GM23338 (cell line): ENCODE data around the gene CACNG8. TPM values are rescaled to one million over a fixed set of nuclear protein-coding genes. Genes with fewer than 3 reads are reported as not detected.

ENCODE experiments used
- CREB1 ChIP-seq: fragments of 250-450 bp; sonication (Bioruptor Pico); IDR thresholded peaks from 2 replicates; pipeline ENCODE4 v1.5.0; 2020; ENCODE audit warnings: low read depth, mild to moderate bottlenecking, moderate library complexity
- EZH2 ChIP-seq: fragments of 200-600 bp; sonication (generic); IDR thresholded peaks from one replicate; pipeline ENCODE4 v1.8.0; 2017; ENCODE audit warnings: antibody characterized with exemption, mild to moderate bottlenecking, low read depth; ENCODE audit not compliant: unreplicated experiment
- EZH2phosphoT487 ChIP-seq: fragments of 200-600 bp; sonication (generic); IDR thresholded peaks from one replicate; pipeline ENCODE4 v1.8.1; 2018; ENCODE audit warnings: antibody characterized with exemption; ENCODE audit not compliant: unreplicated experiment
- JUNB ChIP-seq: IDR thresholded peaks from one replicate; pipeline ENCODE4 v1.6.1; 2016; ENCODE audit warnings: antibody characterized with exemption; ENCODE audit not compliant: unreplicated experiment
- NANOG ChIP-seq: IDR thresholded peaks from 2 replicates; pipeline ENCODE4 v1.6.1; 2016; ENCODE audit warnings: antibody characterized with exemption, borderline replicate concordance
- POLR2AphosphoS5 ChIP-seq: IDR thresholded peaks from 2 replicates; pipeline ENCODE4 v1.6.1; 2016; ENCODE audit warnings: antibody characterized with exemption, low read depth
- STAT1 ChIP-seq: IDR thresholded peaks from one replicate; pipeline ENCODE4 v1.6.1; 2016; ENCODE audit warnings: antibody characterized with exemption; ENCODE audit not compliant: unreplicated experiment
- ZNF114 ChIP-seq: fragments of 250-450 bp; sonication (Bioruptor Pico); IDR thresholded peaks from 2 replicates; pipeline ENCODE4 v1.5.0; 2020; ENCODE audit warnings: mild to moderate bottlenecking, moderate library complexity
- ZNF331 ChIP-seq: fragments of 250-450 bp; sonication (Bioruptor Pico); IDR thresholded peaks from 2 replicates; pipeline ENCODE4 v1.5.0; 2020; ENCODE audit warnings: low read depth, mild to moderate bottlenecking, moderate library complexity
- polyA plus RNA-seq: library from polyadenylated mRNA; unstranded; fragments of >200 nt; fragmentation: Nextera tagmentation; extraction: Ambion mirVana; gene quantifications from 2 replicates; pipeline ENCODE4 v1.2.1, GENCODE V29; 2016
- total RNA-seq: library from RNA; depleted of rRNA; stranded (reverse); fragments of >200 nt; shearing (Covaris generic); gene quantifications from 2 replicates; pipeline ENCODE4 v1.2.3, GENCODE V29; 2014
- TF ChIP-seq, protein P1 (sequence below): fragments of 250-450 bp; sonication (Bioruptor Pico); IDR thresholded peaks from 2 replicates; pipeline ENCODE4 v1.5.0; 2020; ENCODE audit warnings: mild to moderate bottlenecking, moderate library complexity
- TF ChIP-seq, protein P2 (sequence below), 2 experiments: fragments of 200-600 bp in 1 of 2; sonication (generic) in 1 of 2; conservative IDR thresholded peaks; 2 replicates each; pipeline versions ENCODE4 v1.5.1 to v1.6.1; 2016 to 2017; ENCODE audit warnings: antibody characterized with exemption in 2 of 2, low read depth in 2 of 2, mild to moderate bottlenecking in 2 of 2, moderate library complexity in 1 of 2
- TF ChIP-seq, protein P3 (sequence below): IDR thresholded peaks from 2 replicates; pipeline ENCODE4 v1.6.1; 2016; ENCODE audit warnings: antibody characterized with exemption

The CACNG8 gene
- total and polyA plus RNA-seq, 2 experiments from 2014 or later: 2.2 to 3.9 TPM

DNA sequence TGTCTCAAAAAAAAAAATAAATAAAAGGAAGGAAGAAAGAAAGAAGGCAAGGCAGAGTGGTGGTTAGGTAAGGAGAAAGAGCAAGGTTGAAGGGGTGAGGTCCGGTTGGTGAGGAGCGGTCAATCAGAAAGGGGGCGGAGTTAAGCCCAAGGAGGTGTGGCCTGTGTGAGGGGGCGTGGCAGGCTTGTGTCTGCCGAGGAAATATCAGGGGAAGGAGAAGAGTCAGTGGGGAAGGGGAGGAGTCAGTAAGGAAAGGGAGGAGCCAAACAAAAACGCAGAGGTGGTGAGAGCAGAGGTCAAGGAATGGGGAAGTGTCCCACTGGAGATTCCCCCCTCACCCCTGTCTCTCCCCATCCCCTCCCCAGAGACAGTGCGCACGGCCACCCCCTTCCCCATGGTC is 47.7 kb upstream of the CACNG8 start (continued):
- TF ChIP-seq, protein P1, sequence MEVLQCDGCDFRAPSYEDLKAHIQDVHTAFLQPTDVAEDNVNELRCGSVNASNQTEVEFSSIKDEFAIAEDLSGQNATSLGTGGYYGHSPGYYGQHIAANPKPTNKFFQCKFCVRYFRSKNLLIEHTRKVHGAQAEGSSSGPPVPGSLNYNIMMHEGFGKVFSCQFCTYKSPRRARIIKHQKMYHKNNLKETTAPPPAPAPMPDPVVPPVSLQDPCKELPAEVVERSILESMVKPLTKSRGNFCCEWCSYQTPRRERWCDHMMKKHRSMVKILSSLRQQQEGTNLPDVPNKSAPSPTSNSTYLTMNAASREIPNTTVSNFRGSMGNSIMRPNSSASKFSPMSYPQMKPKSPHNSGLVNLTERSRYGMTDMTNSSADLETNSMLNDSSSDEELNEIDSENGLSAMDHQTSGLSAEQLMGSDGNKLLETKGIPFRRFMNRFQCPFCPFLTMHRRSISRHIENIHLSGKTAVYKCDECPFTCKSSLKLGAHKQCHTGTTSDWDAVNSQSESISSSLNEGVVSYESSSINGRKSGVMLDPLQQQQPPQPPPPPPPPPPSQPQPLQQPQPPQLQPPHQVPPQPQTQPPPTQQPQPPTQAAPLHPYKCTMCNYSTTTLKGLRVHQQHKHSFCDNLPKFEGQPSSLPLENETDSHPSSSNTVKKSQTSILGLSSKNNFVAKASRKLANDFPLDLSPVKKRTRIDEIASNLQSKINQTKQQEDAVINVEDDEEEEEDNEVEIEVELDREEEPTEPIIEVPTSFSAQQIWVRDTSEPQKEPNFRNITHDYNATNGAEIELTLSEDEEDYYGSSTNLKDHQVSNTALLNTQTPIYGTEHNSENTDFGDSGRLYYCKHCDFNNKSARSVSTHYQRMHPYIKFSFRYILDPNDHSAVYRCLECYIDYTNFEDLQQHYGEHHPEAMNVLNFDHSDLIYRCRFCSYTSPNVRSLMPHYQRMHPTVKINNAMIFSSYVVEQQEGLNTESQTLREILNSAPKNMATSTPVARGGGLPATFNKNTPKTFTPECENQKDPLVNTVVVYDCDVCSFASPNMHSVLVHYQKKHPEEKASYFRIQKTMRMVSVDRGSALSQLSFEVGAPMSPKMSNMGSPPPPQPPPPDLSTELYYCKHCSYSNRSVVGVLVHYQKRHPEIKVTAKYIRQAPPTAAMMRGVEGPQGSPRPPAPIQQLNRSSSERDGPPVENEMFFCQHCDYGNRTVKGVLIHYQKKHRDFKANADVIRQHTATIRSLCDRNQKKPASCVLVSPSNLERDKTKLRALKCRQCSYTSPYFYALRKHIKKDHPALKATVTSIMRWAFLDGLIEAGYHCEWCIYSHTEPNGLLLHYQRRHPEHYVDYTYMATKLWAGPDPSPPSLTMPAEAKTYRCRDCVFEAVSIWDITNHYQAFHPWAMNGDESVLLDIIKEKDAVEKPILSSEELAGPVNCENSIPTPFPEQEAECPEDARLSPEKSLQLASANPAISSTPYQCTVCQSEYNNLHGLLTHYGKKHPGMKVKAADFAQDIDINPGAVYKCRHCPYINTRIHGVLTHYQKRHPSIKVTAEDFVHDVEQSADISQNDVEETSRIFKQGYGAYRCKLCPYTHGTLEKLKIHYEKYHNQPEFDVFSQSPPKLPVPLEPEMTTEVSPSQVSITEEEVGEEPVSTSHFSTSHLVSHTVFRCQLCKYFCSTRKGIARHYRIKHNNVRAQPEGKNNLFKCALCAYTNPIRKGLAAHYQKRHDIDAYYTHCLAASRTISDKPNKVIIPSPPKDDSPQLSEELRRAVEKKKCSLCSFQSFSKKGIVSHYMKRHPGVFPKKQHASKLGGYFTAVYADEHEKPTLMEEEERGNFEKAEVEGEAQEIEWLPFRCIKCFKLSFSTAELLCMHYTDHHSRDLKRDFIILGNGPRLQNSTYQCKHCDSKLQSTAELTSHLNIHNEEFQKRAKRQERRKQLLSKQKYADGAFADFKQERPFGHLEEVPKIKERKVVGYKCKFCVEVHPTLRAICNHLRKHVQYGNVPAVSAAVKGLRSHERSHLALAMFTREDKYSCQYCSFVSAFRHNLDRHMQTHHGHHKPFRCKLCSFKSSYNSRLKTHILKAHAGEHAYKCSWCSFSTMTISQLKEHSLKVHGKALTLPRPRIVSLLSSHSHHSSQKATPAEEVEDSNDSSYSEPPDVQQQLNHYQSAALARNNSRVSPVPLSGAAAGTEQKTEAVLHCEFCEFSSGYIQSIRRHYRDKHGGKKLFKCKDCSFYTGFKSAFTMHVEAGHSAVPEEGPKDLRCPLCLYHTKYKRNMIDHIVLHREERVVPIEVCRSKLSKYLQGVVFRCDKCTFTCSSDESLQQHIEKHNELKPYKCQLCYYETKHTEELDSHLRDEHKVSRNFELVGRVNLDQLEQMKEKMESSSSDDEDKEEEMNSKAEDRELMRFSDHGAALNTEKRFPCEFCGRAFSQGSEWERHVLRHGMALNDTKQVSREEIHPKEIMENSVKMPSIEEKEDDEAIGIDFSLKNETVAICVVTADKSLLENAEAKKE (CRISPR knock-in tag): no peak
- TF ChIP-seq EZH2phosphoT487 (no peak), EZH2 (no peak), ZNF114 (no peak), ZNF331 (CRISPR knock-in tag) (no peak), CREB1 (CRISPR knock-in tag) (no peak), JUNB (no peak), POLR2AphosphoS5 (no peak), STAT1 (no peak), NANOG (no peak)
- TF ChIP-seq, protein P2, sequence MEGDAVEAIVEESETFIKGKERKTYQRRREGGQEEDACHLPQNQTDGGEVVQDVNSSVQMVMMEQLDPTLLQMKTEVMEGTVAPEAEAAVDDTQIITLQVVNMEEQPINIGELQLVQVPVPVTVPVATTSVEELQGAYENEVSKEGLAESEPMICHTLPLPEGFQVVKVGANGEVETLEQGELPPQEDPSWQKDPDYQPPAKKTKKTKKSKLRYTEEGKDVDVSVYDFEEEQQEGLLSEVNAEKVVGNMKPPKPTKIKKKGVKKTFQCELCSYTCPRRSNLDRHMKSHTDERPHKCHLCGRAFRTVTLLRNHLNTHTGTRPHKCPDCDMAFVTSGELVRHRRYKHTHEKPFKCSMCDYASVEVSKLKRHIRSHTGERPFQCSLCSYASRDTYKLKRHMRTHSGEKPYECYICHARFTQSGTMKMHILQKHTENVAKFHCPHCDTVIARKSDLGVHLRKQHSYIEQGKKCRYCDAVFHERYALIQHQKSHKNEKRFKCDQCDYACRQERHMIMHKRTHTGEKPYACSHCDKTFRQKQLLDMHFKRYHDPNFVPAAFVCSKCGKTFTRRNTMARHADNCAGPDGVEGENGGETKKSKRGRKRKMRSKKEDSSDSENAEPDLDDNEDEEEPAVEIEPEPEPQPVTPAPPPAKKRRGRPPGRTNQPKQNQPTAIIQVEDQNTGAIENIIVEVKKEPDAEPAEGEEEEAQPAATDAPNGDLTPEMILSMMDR (conservative IDR thresholded peaks at IDR 0.05; ENCODE audit: low read depth in 2 of 2): no peak
- TF ChIP-seq, protein P3, sequence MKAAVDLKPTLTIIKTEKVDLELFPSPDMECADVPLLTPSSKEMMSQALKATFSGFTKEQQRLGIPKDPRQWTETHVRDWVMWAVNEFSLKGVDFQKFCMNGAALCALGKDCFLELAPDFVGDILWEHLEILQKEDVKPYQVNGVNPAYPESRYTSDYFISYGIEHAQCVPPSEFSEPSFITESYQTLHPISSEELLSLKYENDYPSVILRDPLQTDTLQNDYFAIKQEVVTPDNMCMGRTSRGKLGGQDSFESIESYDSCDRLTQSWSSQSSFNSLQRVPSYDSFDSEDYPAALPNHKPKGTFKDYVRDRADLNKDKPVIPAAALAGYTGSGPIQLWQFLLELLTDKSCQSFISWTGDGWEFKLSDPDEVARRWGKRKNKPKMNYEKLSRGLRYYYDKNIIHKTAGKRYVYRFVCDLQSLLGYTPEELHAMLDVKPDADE: no peak
